GM18868 (cell line): ENCODE measurements around the gene FTSJ1.
A peak's percentile ranks its signal among the peaks of the same experiment; 100 is the strongest.
"Not testable (repeated sequence)": the region's sequence is repeated elsewhere in the genome, so short reads cannot be mapped to it uniquely, and the experiment has no call there.

Source experiments
- ATAC-seq: cut with Tn5 transposase; IDR thresholded peaks from one replicate; pipeline ENCODE4 v1.9.1; 2021; ENCODE audit warnings: mild to moderate bottlenecking, moderate library complexity; ENCODE audit not compliant: unreplicated experiment

Gene FTSJ1

DNA sequence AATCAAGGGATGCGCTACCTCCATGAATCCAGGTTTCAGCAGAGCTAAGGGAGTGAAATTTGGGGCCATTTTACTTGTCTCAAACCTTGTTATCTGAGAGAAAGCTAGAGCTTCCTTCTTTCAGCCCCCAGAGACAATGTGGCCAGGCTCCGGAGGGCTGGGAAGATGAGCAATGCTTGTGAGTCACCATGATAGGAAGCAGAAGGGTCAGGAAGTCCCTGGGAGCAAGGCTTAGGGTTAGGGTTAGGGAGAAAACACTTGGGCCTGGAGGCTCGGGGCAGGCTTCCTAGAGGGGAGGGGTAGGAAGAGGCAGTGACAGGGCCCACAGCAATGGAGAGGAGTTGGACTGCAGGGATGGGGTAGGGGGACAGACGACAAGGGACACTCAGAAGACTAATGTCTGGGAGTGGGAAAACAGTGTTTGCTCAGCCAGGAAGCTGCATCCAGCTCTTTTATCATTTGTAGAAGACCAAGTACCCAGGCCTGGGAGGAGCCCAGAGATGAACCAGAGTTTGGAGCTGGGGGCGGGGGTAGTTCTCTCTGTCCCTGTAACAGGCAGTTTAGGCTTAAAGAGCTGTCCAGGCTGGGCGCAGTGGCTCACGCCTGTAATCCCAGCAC, 16.4 kb downstream of the FTSJ1 start:
- ATAC-seq, result no peak

DNA sequence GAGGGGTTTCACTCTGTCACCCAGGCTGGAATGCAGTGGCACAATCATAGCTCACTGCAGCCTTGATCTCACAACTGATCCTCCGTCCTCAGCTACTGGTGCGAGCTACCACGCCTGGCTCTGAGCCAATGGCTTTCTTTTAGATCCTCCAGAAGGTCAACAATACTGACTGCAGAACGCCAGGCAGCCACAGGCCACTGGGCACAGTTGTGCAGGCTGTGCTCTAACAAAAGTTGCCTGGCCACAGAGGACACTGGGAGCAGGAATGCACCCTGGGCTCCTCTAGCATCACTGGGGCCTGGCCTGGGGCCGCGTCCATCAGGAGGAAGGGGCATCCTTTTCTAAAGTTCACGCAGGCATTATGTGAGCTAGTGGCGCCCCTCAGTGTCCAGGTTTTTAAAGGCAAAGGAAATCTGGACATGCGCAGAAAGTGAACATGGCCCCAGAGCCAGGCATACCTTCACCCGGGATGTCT, 17.9 kb downstream of the FTSJ1 start:
- no peak for ATAC-seq

DNA sequence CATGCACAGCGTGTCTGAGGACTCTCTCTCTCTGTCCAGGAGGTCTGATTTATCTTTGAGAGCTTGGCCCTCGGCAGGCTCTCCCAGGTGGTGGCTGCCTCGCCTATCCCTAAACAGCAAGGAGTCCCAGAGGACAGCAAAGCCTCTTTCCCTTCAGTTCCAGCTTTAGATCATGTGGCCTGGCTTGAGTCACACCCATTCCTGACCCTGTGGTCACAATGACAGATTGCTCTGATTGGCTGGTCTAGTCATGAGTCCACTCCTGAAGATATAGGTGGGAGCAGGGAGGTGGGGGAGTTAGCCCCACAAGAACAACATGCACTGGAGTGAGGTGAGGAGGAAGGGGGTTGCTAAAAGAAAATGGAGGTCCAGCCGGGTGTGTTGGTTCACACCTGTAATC, 20.7 kb downstream of the FTSJ1 start:
- ATAC-seq, result no peak

DNA sequence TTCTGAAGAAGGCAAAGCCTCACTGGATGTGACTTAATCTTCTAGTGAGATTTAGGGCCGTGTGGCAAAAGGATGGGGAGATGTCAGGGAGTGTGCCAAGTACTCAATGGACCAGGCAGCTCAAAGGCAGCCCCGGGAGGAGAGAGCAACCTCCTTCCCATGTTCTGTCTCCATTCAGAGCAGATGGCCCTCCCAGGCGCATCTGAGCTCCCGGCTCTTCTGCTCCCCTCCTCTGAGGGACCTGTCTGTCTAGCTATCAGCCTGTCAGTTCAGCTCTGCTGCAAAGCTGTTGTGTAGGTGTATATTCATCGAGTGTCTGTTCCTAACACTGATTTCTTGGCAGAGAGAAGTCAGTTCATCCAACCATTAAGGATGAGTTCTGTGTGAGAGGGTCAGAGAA, 21.9 kb downstream of the FTSJ1 start:
- ATAC-seq, result no peak

DNA sequence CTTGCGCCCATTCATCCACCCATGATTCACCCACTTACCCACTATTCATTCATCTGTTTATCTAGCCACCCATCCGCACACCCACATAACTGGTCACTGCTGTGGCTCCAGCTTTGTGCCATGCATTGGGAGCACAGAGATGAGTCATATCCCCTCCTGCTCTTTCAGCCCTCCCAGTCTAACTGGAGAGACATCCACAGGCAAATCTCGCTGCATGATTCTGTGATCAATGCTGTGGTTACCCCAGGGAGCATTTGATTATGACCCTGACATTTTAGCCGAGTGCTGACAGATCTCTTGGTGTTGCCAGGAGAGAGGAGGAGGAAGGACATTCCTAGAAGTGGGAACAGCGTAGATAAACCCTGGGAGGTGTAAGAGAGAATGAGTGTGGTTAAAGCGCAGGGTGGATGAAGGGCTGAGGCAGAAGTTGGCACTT, 22.4 kb downstream of the FTSJ1 start:
- no peak for ATAC-seq

DNA sequence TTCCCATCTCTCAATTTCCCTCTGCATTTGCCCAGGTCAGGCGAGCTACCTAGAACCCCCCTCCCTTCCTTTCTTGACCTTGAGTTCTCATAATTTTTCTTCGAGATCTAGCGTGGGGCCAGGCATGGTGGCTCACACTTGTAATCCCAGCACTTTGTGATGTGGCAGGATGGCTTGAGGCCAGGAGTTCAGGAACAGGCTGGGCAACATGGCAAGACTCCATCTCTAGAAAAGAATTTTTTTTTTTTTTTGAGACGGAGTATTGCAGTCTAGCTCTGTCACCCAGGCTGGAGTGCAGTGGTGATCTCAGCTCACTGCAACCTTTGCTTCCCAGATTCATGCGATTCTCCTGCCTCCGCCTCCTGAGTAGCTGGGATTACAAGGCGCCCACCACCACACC, 28.3 kb downstream of the FTSJ1 start:
- no peak for ATAC-seq

DNA sequence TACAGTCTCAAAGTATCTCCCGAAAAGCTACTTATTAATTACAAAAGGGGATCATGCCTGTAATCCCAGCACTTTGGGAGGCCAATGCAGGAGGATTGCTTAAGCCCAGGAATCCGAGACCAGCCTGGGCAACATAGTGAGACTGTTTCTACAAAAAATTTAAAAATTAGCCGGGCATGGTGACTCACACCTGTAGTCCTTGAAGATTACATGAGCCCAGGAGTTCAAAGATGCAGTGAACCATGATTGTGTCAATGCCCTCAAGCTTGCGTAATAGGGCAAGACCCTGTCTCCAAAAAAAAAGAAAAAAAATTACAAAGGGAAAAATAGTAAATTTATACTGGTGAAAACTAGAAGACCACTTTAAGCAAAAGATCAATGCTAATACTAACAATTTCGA, 29.5 kb downstream of the FTSJ1 start:
- no peak for ATAC-seq

DNA sequence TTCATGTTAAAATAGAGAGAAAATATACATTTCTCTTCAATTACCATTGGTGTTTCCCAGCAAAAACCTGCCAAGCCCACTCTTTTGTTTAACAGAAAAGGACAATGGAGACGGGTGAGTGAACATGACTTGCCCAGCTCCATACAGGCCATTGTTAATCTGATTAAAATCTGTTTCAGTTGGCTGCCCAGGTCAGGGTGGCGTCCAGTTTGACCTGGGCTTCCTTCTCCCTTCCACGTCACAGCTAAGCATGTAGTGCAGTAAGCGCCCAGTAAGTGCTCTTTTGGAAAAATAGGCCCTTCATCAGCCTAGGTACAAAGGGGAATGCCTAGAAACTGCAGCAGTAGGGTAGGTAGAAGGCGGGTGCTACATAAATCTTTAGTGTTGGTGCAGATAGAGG, 31.2 kb downstream of the FTSJ1 start:
- ATAC-seq, result no peak

DNA sequence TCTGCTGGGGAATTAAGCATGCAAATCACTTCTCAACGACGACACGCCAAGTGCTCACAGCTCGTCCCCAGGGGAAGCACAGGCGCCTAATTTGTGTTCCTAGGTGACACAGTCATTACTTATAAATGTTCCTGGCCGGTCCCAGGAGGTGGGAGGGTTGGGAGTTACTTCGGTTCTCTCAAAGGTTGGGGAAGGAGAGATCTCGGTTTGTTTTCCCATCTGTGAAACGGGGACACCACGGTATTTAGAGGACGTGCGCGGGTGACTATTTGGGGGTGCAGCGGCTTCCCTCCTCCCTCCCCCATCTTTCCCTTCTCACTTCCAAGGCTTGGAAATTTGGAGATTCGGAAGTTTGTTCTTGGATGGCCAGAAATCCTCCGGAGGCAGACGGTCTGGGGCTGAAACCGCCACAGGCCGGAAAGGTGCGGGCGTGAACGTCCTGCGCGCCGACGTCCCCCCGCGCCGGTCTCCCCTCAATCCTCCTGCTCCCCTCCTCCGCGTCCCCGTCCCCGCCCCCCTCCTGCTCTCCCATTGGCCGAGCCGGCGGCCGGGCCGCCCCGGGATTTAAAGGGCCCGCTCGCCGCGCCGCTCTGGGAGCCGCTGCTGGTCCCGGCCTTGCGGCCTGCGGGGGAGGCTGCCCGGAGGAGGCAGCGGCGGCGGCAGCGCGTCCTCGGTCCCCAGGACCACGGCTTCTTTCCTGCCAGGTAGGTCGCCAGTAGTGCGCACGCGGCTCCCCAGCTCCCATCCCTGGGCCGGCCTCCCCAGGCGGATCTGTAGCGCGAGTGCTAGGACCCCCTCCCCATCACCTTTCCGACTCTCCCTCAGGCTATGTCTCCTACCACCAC, 32.6 kb downstream of the FTSJ1 start, which contains the start of gene PORCN:
Gene PORCN (plus strand): TSS at position 593 of the 845 bp plus-strand sequence. CDS start 829 bp downstream, outside the sequence.
- peak; percentile 89 for ATAC-seq

DNA sequence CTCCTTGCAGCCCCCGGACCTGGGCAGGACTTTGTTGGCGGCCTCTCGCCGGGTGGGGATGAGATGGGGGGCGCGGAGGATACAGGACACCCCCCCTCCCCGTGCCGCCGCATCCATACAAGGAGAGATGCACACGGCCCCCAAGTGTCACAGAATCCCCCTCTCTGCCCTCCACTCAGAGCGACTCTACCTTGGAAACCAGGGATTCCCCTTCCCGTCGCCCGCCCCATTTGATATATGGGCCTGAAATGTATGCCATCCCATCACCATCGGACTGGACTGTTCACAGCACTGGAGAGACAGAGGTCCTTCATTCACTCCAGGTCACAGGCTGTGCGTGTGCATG, 33.2 kb downstream of the FTSJ1 start:
- peak; percentile 9 for ATAC-seq

DNA sequence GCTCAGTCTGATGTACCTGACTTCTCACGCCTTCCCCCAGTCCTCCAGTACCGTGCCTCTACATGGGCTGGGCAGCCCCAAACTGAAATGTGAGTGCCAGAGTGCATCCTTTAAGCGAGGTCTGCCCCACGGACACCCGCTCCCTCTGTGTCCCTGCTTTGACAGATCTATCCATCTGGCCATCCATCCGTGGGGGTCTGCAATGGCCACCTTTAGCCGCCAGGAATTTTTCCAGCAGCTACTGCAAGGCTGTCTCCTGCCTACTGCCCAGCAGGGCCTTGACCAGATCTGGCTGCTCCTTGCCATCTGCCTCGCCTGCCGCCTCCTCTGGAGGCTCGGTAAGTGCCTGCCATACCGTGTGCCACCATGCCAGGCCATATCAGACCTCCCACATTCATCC, 33.6 kb downstream of the FTSJ1 start:
- ATAC-seq, result no peak

DNA sequence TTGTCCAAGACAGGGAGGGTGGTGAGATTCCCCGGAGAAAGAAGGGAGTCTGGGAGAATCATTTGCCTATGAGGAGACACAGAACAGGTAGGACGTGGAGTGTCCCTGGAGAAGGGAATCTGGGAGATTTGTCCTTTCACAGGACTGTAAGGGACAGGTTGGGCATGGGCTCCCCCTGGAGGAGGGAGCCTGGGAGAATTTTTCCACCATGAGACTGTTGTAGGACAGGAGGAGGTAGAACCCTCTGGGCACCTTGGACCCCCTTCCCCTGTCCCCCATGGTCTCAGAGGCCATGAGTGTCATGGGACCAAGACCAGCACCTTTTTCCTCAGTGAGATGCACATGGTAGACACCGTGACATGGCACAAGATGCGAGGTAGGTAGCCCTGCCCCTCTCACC, 35.6 kb downstream of the FTSJ1 start:
- ATAC-seq, result no peak

DNA sequence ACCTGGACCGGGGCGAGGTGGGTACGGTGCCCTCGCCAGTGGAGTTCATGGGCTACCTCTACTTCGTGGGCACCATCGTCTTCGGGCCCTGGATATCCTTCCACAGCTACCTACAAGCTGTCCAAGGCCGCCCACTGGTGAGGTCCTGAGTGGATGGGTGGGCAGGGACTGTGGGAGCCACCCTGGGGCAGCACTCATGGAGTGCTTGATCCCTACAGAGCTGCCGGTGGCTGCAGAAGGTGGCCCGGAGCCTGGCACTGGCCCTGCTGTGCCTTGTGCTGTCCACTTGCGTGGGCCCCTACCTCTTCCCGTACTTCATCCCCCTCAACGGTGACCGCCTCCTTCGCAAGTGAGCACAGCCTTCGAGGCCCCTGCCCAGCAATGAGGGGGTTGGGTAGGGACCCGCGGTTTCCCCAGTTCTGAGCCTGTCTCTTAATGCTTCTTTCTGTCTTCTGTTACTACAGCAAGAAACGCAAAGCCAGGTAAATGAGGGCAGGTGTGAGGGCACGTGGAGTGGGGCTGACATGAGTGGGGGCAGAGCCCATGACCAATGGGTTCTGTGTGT, 36.5 kb downstream of the FTSJ1 start:
- no peak for ATAC-seq

DNA sequence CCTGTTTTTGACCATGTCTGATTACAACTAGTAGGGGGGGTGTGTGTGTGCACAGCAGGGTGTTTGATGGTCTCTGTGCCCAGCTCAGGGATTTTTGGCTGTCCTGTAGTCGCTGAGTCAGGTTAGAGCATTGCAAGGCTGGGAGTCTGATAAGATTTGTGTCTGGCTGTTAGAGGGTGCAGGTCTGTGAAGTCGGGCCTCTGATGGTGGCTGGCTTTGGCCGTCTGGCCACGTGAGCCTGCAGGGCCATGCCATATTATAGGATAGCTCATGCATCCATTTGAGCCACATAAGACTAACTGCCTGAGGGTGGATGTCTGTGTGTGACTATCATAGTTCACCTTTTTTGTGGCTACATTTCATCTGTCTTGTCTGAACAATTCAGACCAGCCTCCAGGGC, 37.7 kb downstream of the FTSJ1 start:
- no peak for ATAC-seq

DNA sequence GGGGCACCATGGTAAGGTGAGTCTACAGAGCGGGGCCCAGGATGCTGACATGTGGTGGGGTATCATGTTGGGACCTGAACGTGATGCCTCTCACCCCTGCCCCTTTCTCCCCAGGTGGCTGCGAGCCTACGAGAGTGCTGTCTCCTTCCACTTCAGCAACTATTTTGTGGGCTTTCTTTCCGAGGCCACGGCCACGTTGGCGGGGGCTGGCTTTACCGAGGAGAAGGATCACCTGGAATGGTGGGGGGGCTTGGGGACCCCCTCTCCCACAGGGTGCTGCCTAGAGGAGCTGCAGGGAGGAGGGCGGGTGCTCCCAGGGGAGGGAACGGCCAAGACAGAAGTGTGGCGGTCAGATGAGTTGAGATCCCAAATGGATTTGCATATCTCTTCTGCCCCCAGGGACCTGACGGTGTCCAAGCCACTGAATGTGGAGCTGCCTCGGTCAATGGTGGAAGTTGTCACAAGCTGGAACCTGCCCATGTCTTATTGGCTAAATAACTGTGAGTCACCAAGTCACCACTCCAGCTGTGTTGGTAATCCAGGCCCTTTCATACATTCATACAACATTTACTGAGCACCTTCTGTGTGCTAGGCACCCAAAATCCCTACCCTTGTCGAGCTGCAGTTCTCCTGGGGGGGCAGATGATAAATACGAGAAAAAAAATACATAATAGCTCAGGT, 38.3 kb downstream of the FTSJ1 start:
- no peak for ATAC-seq

DNA sequence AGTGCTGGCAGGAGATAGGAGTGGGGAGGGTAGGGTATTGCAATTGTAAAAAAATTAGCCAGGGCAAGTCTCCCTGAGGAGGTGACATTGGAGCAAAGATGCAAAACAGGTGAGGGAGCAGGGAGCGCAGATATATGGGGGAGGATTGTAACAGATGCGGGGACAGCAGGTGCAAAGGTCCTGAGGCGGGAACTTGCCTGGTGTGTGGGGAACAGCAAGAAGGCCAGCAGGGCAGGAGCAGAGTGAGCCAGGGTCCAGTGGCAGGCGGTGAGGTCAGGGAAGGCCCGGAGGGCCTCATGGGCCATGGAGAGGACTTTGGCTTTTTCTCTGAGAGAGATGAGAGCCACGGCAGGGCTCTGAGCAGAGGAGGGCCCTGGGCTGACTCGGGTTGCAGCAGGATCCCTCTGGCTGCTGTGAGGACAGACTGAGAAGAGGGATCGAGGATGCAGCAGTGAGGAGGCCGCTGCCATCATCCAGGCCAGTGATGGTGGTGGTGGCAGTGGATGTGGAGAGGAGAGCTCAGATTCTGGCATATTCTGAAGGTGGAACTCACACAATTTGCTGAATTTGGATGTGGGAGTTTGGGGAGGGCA, 39.0 kb downstream of the FTSJ1 start:
- no peak for ATAC-seq

DNA sequence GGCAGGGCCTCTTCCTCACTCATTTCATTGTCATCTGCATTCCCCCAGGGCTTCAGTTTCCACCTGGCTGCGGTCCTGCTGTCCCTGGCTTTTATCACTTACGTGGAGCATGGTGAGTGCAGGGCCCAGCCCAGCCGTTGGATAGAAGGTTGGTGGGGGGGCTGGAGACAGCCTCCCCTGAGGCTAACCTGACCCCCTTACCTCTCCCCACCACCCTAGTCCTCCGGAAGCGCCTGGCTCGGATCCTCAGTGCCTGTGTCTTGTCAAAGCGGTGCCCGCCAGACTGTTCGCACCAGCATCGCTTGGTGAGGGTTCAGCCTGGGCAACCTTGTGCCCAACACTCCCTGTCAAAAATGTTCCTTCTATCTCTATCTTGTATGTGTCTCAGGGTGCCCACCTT, 39.8 kb downstream of the FTSJ1 start:
- no peak for ATAC-seq

DNA sequence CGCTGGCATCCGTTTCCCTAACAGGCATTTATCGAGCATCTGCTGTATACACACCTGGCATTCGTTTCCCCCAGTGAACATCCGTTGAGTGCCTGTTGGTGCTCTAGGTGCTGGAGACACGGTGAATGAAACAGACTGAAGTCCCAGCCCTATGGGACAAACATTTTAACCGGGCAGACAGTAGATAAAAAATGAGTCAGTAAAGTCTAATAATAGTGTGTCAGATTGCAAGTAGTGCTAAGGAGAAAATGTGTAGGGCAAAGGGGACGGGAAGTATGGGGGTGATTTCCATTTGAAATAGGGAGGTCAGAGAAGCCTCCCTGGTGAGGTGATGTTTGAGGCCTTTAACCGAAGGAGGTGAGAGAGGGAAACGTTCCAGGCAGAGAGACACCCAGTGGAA, 40.3 kb downstream of the FTSJ1 start:
- ATAC-seq, result no peak

DNA sequence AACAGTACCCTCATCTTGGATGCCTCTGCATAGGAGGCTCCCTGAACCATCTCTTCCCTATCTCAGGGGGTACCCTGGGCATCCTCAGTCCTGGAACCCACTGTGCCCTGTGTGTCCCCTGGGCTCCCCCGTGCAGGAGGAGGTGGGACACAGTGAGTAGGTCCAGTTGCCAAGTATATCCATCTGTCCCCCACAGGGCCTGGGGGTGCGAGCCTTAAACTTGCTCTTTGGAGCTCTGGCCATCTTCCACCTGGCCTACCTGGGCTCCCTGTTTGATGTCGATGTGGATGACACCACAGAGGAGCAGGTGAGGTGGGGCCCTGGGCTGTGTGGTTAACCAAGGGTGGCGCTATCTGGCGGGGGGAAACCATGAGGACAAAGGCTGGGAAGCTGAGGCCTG, 41.0 kb downstream of the FTSJ1 start:
- no peak for ATAC-seq

DNA sequence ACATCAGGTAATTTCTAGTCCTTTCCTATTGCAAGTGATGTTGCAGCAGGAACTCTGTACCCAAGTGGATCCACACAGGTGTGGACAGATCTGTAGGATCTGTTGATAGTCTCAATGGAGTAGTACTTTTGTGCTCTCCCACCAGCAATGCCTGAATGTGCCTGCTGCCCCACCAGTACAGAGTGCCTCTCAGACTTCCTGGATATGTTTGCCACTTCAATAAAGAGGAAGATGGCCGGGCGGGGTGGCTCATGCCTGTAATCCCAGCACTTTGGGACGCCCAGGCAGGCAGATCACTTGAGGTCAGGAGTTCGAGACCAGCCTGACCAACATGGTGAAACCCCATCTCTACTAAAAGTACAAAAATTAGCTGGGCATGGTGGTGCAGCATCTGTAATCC, 43.5 kb downstream of the FTSJ1 start:
- ATAC-seq, result not testable (repeated sequence)

DNA sequence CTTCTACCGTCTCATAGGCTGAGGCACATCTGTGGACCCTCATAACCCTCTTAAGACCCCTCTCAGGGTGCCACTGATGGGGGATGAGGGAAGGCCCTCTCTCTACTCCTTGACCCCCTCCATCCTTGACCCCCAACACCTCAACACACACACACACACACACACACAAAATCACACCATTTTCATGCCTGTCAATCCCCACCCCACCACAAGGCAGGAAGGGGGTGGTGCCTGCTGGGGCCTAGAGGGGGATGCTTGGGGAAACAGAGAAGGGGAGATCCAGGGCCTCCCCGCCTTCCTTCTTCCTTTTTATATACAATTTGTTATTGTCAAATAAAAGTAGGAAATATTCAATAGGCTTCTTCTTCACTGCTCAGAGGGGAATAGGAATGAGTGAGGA, 44.5 kb downstream of the FTSJ1 start:
- no peak for ATAC-seq
